Neural progenitor cell (in vitro differentiated cells): ENCODE measurements around the gene MOB1A. TPM values are rescaled to one million over a fixed set of nuclear protein-coding genes. Genes with fewer than 3 reads are reported as not detected.
A peak's percentile ranks its signal among the peaks of the same experiment; 100 is the strongest.
"Not testable (repeated sequence)": the region's sequence is repeated elsewhere in the genome, so short reads cannot be mapped to it uniquely, and the experiment has no call there.

Source experiments
- DNase-seq: peaks from one replicate; pipeline ENCODE4 v3.0.0-alpha.2; 2016; ENCODE audit warnings: low spot score
- H2AFZ ChIP-seq: fragments of 200-600 bp; sonication (generic); replicated peaks from 2 replicates; pipeline ENCODE4 v1.6.1; 2016; ENCODE audit warnings: antibody characterized with exemption
- H3F3A ChIP-seq: fragments of 200-600 bp; sonication (generic); 2 replicates; pipeline ENCODE4 v1.6.1; 2016; ENCODE audit warnings: antibody characterized with exemption, low read depth
- H3K27ac ChIP-seq: fragments of 200-600 bp; sonication (generic); 2 replicates; pipeline ENCODE4 v1.5.1; 2016; ENCODE audit warnings: mild to moderate bottlenecking
- H3K27me3 ChIP-seq: fragments of 200-600 bp; sonication (generic); 2 replicates; pipeline ENCODE4 v1.6.1; 2016; ENCODE audit warnings: mild to moderate bottlenecking, moderate library complexity
- H3K36me3 ChIP-seq: fragments of 200-600 bp; sonication (generic); 2 replicates; pipeline ENCODE4 v1.5.1; 2016
- H3K4me1 ChIP-seq: fragments of 200-600 bp; sonication (generic); 2 replicates; pipeline ENCODE4 v1.6.1; 2016; ENCODE audit warnings: mixed run types
- H3K4me2 ChIP-seq: fragments of 200-600 bp; sonication (generic); 2 replicates; pipeline ENCODE4 v1.6.1; 2016
- H3K4me3 ChIP-seq: fragments of 200-600 bp; sonication (generic); 2 replicates; pipeline ENCODE4 v1.5.1; 2016
- H3K79me2 ChIP-seq: fragments of 200-600 bp; sonication (generic); 2 replicates; pipeline ENCODE4 v1.6.1; 2016; ENCODE audit warnings: low read depth
- H3K9ac ChIP-seq: fragments of 200-600 bp; sonication (generic); 2 replicates; pipeline ENCODE4 v1.6.1; 2016
- H3K9me3 ChIP-seq: fragments of 200-600 bp; sonication (generic); 2 replicates; pipeline ENCODE4 v1.5.1; 2016; ENCODE audit warnings: low read depth
- H4K20me1 ChIP-seq: fragments of 200-600 bp; sonication (generic); 2 replicates; pipeline ENCODE4 v1.6.1; 2016; ENCODE audit warnings: low read depth
- H3K27ac Mint-ChIP-seq: 3 replicates; pipeline ENCODE4 v1.8.0; 2021; ENCODE audit warnings: mixed read lengths
- H3K27me3 Mint-ChIP-seq: 2 replicates; pipeline ENCODE4 v1.8.0; 2022; ENCODE audit warnings: low read depth, mild to moderate bottlenecking, inconsistent platforms, moderate library complexity, mixed read lengths; ENCODE audit not compliant: insufficient read depth
- H3K36me3 Mint-ChIP-seq: 3 replicates; pipeline ENCODE4 v1.8.0; 2021; ENCODE audit warnings: mixed read lengths
- H3K4me1 Mint-ChIP-seq: 3 replicates; pipeline ENCODE4 v1.8.0; 2021; ENCODE audit warnings: mixed read lengths
- H3K4me3 Mint-ChIP-seq: 3 replicates; pipeline ENCODE4 v1.8.0; 2021; ENCODE audit warnings: mild to moderate bottlenecking, moderate library complexity, mixed read lengths
- H3K9me3 Mint-ChIP-seq: 3 replicates; pipeline ENCODE4 v1.8.0; 2020; ENCODE audit warnings: mixed read lengths
- EZH2 ChIP-seq: fragments of 200-600 bp; sonication (generic); IDR thresholded peaks from 2 replicates; pipeline ENCODE4 v1.6.1; 2017; ENCODE audit warnings: antibody characterized with exemption, mild to moderate bottlenecking, moderate library complexity
- EZH2phosphoT487 ChIP-seq: fragments of 200-600 bp; sonication (generic); IDR thresholded peaks from 2 replicates; pipeline ENCODE4 v1.6.1; 2017; ENCODE audit warnings: antibody characterized with exemption
- total RNA-seq: library from RNA; depleted of rRNA; stranded (reverse); fragments of >200 nt; gene quantifications from 2 replicates; pipeline ENCODE4 v1.2.3, GENCODE V29; 2015; ENCODE audit warnings: low replicate concordance
- TF ChIP-seq, protein P1 (sequence below): fragments of 200-600 bp; sonication (generic); IDR thresholded peaks from 2 replicates; pipeline ENCODE4 v1.5.1; 2017; ENCODE audit warnings: antibody characterized with exemption, mild to moderate bottlenecking

The MOB1A gene
- total RNA-seq, 1 donor from 2014 or later: 163 TPM

DNA sequence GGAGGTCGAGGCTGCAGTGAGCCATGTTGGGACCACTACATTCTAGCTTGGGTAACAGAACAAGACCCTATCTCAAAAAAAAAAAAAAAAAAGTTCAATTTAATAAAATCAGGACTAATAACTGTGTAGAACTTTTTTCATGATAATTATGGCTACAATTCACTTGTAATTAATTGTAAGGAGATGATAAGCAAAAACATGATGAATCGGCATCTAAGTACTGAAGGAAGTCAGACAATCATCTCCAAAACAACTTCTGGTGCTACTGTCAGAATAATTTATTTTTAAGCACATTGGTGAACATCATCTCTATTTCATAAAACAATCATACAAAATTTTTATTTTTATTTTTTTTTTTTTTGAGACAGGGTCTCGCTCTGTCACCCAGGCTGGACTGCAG is 10.0 kb upstream of the MOB1A start:
- Mint-ChIP-seq H3K4me3 (no peak overlapping the region), H3K27ac (no peak overlapping the region), H3K4me1 (peaks cover 6% of the 10 kb centered on the region), H3K27me3 (peaks cover 11% of the 10 kb centered on the region), H3K36me3 (no peaks in the 10 kb centered on the region), H3K9me3 (no peaks in the 10 kb centered on the region)
- Histone ChIP-seq H3K4me1 (no peaks in the 10 kb centered on the region), H2AFZ (no peak overlapping the region), H3K36me3 (no peaks in the 10 kb centered on the region), H3K9ac (no peak overlapping the region), H3K27me3 (no peaks in the 10 kb centered on the region), H3K27ac (no peak overlapping the region), H3K79me2 (no peaks in the 10 kb centered on the region), H4K20me1 (no peaks in the 10 kb centered on the region), H3K4me2 (no peak overlapping the region), H3F3A (no peaks in the 10 kb centered on the region), H3K4me3 (no peak overlapping the region), H3K9me3 (no peaks in the 10 kb centered on the region)
- no peak for DNase-seq
- TF ChIP-seq EZH2phosphoT487: no peak
- no peak for TF ChIP-seq EZH2
- TF ChIP-seq, protein P1, sequence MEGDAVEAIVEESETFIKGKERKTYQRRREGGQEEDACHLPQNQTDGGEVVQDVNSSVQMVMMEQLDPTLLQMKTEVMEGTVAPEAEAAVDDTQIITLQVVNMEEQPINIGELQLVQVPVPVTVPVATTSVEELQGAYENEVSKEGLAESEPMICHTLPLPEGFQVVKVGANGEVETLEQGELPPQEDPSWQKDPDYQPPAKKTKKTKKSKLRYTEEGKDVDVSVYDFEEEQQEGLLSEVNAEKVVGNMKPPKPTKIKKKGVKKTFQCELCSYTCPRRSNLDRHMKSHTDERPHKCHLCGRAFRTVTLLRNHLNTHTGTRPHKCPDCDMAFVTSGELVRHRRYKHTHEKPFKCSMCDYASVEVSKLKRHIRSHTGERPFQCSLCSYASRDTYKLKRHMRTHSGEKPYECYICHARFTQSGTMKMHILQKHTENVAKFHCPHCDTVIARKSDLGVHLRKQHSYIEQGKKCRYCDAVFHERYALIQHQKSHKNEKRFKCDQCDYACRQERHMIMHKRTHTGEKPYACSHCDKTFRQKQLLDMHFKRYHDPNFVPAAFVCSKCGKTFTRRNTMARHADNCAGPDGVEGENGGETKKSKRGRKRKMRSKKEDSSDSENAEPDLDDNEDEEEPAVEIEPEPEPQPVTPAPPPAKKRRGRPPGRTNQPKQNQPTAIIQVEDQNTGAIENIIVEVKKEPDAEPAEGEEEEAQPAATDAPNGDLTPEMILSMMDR: no peak

GRCh38 chr2:74188018-74188601 is 9.4 kb upstream of the MOB1A start:
- H3K27ac Mint-ChIP-seq: no peak overlapping the region
- H4K20me1 ChIP-seq: no peaks in the 10 kb centered on the region

GRCh38 chr2:74186706-74187105 is 8.0 kb upstream of the MOB1A start:
- H3K27me3 Mint-ChIP-seq: peaks cover 13% of the 10 kb centered on the region
- not testable (repeated sequence) for DNase-seq, H3K4me2 ChIP-seq, H3K9me3 Mint-ChIP-seq, H3K36me3 Mint-ChIP-seq, H3K79me2 ChIP-seq, H3K27ac ChIP-seq, H3K4me1 Mint-ChIP-seq, H3K27me3 ChIP-seq, H3K27ac Mint-ChIP-seq, H3K36me3 ChIP-seq, H3K4me1 ChIP-seq, H4K20me1 ChIP-seq, H3K9me3 ChIP-seq, H3K4me3 Mint-ChIP-seq, H3F3A ChIP-seq, H3K9ac ChIP-seq, H2AFZ ChIP-seq, H3K4me3 ChIP-seq

More at GRCh38 chr2:74188018-74188601, 9.4 kb upstream of the MOB1A start:
- Histone ChIP-seq H3K9ac (no peak overlapping the region), H3K9me3 (no peaks in the 10 kb centered on the region), H3K27ac (no peak overlapping the region), H2AFZ (peak overlapping the region; percentile 81), H3K79me2 (no peaks in the 10 kb centered on the region), H3K4me2 (no peak overlapping the region), H3F3A (no peaks in the 10 kb centered on the region), H3K4me3 (no peak overlapping the region), H3K36me3 (no peaks in the 10 kb centered on the region), H3K4me1 (no peaks in the 10 kb centered on the region), H3K27me3 (no peaks in the 10 kb centered on the region)
- H3K4me1 Mint-ChIP-seq: peaks cover 6% of the 10 kb centered on the region
- no peaks in the 10 kb centered on the region for H3K9me3 Mint-ChIP-seq
- no peak overlapping the region for H3K4me3 Mint-ChIP-seq
- TF ChIP-seq, protein P1: no peak
- TF ChIP-seq EZH2 (no peak), EZH2phosphoT487 (no peak)
- no peak for DNase-seq
- peaks cover 11% of the 10 kb centered on the region for H3K27me3 Mint-ChIP-seq
- H3K36me3 Mint-ChIP-seq: no peaks in the 10 kb centered on the region

DNA sequence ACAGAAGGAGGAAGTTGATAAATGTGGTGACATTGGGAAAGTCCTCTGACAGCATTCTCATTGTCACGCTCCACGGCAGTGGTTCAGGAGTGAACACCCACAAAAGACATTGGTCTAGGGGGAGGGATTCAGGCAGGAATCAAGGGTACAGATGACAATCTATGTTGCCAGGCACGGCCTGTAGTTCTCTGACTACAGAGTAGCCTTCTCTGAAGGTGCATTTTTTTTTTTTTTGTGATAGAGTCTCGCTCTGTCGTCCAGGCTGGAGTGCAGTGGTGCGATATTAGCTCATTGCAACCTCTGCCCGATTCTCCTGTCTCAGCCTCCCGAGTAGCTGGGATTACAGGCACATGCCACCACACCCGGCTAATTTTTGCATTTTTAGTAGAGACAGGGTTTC is 7.4 kb upstream of the MOB1A start:
- no peak overlapping the region for H3K4me3 ChIP-seq
- DNase-seq: no peak
- TF ChIP-seq, protein P1: no peak
- TF ChIP-seq EZH2phosphoT487: no peak
- TF ChIP-seq EZH2: no peak
- H3K4me3 Mint-ChIP-seq: no peak overlapping the region
- H3K9me3 ChIP-seq: no peaks in the 10 kb centered on the region
- no peak overlapping the region for H3K27ac ChIP-seq
- no peaks in the 10 kb centered on the region for H3K27me3 ChIP-seq
- no peaks in the 10 kb centered on the region for H3K9me3 Mint-ChIP-seq
- no peaks in the 10 kb centered on the region for H3K4me1 Mint-ChIP-seq
- H3F3A ChIP-seq: peaks cover 6% of the 10 kb centered on the region
- H3K4me2 ChIP-seq: no peak overlapping the region
- no peaks in the 10 kb centered on the region for H3K79me2 ChIP-seq
- H3K36me3 ChIP-seq: no peaks in the 10 kb centered on the region
- H3K9ac ChIP-seq: no peak overlapping the region
- no peak overlapping the region for H3K27ac Mint-ChIP-seq
- peaks cover 11% of the 10 kb centered on the region for H3K27me3 Mint-ChIP-seq
- no peaks in the 10 kb centered on the region for H3K4me1 ChIP-seq
- no peaks in the 10 kb centered on the region for H3K36me3 Mint-ChIP-seq
- H4K20me1 ChIP-seq: no peaks in the 10 kb centered on the region
- no peak overlapping the region for H2AFZ ChIP-seq
